Activated CD8-positive, alpha-beta memory T cell treated with anti-CD3 and anti-CD28 coated beads for 36 hours (primary cell): Measurements from ENCODE around the gene XIST. TPM values are rescaled to one million over a fixed set of nuclear protein-coding genes. Genes with fewer than 3 reads are reported as not detected.
"Not testable (repeated sequence)": the region's sequence is repeated elsewhere in the genome, so short reads cannot be mapped to it uniquely, and the experiment has no call there.

Source experiments
- CTCF ChIA-PET: fragments of 350-600 bp; sonication (Branson Sonifier 250); formaldehyde crosslinking; loops from one replicate; lab custom pipeline; 2021; ENCODE audit warnings: antibody characterized with exemption; lab: Charles Lee
- POLR2A ChIA-PET: fragments of 350-600 bp; sonication (Branson Sonifier 250); formaldehyde crosslinking; loops from one replicate; lab custom pipeline; 2021; ENCODE audit warnings: antibody characterized with exemption; lab: Charles Lee
- total RNA-seq, 2 experiments: library from RNA; stranded (reverse); gene quantifications; one replicate each; pipeline ENCODE4 v1.2.3, GENCODE V29; 2021

Gene XIST
- total RNA-seq, 2 experiments from 2014 or later: not detected

- POLR2A ChIA-PET: no interaction called here
- CTCF ChIA-PET: no interaction called here
Measured at GRCh38 chrX:73841337-73841736, 11.2 kb downstream of the XIST start.

- ChIA-PET CTCF (no interaction called here), POLR2A (no interaction called here)
Measured at GRCh38 chrX:73840120-73840924, 12.2 kb downstream of the XIST start.

- ChIA-PET CTCF (no interaction called here), POLR2A (no interaction called here)
Measured at GRCh38 chrX:73839152-73839551, 13.4 kb downstream of the XIST start.

GRCh38 chrX:73838123-73838522 lies 14.4 kb downstream of the XIST start:
- CTCF ChIA-PET: no interaction called here

GRCh38 chrX:73836956-73837477 lies 15.5 kb downstream of the XIST start:
- CTCF ChIA-PET: no interaction called here
- POLR2A ChIA-PET: no interaction called here

More at GRCh38 chrX:73838123-73838522, 14.4 kb downstream of the XIST start:
- POLR2A ChIA-PET: no interaction called here

- ChIA-PET CTCF (no interaction called here), POLR2A (no interaction called here)
Measured at GRCh38 chrX:73834219-73834618, 18.3 kb downstream of the XIST start.

GRCh38 chrX:73832319-73832718 lies 20.2 kb downstream of the XIST start:
- POLR2A ChIA-PET: no interaction called here

GRCh38 chrX:73831500-73831899 lies 21.0 kb downstream of the XIST start:
- ChIA-PET CTCF (no interaction called here), POLR2A (no interaction called here)

More at GRCh38 chrX:73832319-73832718, 20.2 kb downstream of the XIST start:
- CTCF ChIA-PET: no interaction called here

- CTCF ChIA-PET: no interaction called here
- POLR2A ChIA-PET: no interaction called here
Measured at GRCh38 chrX:73830489-73831414, 21.8 kb downstream of the XIST start.

GRCh38 chrX:73829890-73830466 lies 22.5 kb downstream of the XIST start:
- ChIA-PET CTCF (no interaction called here), POLR2A (no interaction called here)

- POLR2A ChIA-PET: no interaction called here
- CTCF ChIA-PET: no interaction called here
Measured at GRCh38 chrX:73828080-73828720, 24.3 kb downstream of the XIST start.

- POLR2A ChIA-PET: no interaction called here
- CTCF ChIA-PET: no interaction called here
Measured at GRCh38 chrX:73827406-73827805, 25.1 kb downstream of the XIST start.

- POLR2A ChIA-PET: no interaction called here
Measured at GRCh38 chrX:73826996-73827395, 25.5 kb downstream of the XIST start.

GRCh38 chrX:73825569-73825968 lies 26.9 kb downstream of the XIST start:
- ChIA-PET POLR2A (no interaction called here), CTCF (no interaction called here)

More at GRCh38 chrX:73826996-73827395, 25.5 kb downstream of the XIST start:
- CTCF ChIA-PET: no interaction called here

GRCh38 chrX:73823473-73824004 lies 29.0 kb downstream of the XIST start:
- POLR2A ChIA-PET: no interaction called here

GRCh38 chrX:73822775-73823174 lies 29.7 kb downstream of the XIST start:
- CTCF ChIA-PET: no interaction called here

More at GRCh38 chrX:73823473-73824004, 29.0 kb downstream of the XIST start:
- CTCF ChIA-PET: no interaction called here

GRCh38 chrX:73821921-73822559 lies 30.5 kb downstream of the XIST start:
- ChIA-PET CTCF (no interaction called here), POLR2A (no interaction called here)

More at GRCh38 chrX:73822775-73823174, 29.7 kb downstream of the XIST start:
- POLR2A ChIA-PET: no interaction called here

GRCh38 chrX:73819864-73820558 lies 32.5 kb downstream of the XIST start:
- POLR2A ChIA-PET, CTCF ChIA-PET: not testable (repeated sequence)
